SK-N-SH treated with all-trans-retinoic acid at 6 μM for 48 hours (cell line): Measurements from ENCODE around the gene RNF26.

Experiments
- ATAC-seq: fragments of 200-7000 bp; cut with Tn5 transposase; 3 replicates; pipeline ENCODE4 v1.9.1; 2020; ENCODE audit warnings: mild to moderate bottlenecking, moderate library complexity
- ARNTL ChIP-seq: fragments of 450-650 bp; formaldehyde crosslinking; IDR thresholded peaks from 2 replicates; pipeline ENCODE4 v1.5.0; 2020; ENCODE audit warnings: low read depth, mild to moderate bottlenecking, moderate library complexity, borderline replicate concordance
- BACH2 ChIP-seq: fragments of 250-450 bp; sonication (Bioruptor Pico); IDR thresholded peaks from 2 replicates; pipeline ENCODE4 v1.9.0; 2021; ENCODE audit warnings: mild to moderate bottlenecking, borderline replicate concordance
- CREB5 ChIP-seq: fragments of 250-450 bp; sonication (Bioruptor Pico); IDR thresholded peaks from 2 replicates; pipeline ENCODE4 v1.5.1; 2020; ENCODE audit warnings: low read depth, mild to moderate bottlenecking, moderate library complexity
- CSDC2 ChIP-seq: fragments of 250-450 bp; sonication (Bioruptor Pico); IDR thresholded peaks from 2 replicates; pipeline ENCODE4 v1.5.0; 2020; ENCODE audit warnings: mild to moderate bottlenecking, moderate library complexity
- ESRRG ChIP-seq: fragments of 250-450 bp; sonication (Bioruptor Pico); IDR thresholded peaks from 2 replicates; pipeline ENCODE4 v1.6.1; 2021; ENCODE audit warnings: mild to moderate bottlenecking
- ISL1 ChIP-seq: fragments of 250-450 bp; sonication (Bioruptor Pico); IDR thresholded peaks from 2 replicates; pipeline ENCODE4 v2.1.2; 2022; ENCODE audit warnings: mild to moderate bottlenecking, moderate library complexity
- OSR1 ChIP-seq: fragments of 250-450 bp; sonication (Bioruptor Pico); IDR thresholded peaks from 2 replicates; pipeline ENCODE4 v1.8.0; 2022; ENCODE audit warnings: moderate library complexity, mild to moderate bottlenecking, inconsistent platforms
- PATZ1 ChIP-seq: fragments of 250-450 bp; sonication (Bioruptor Pico); IDR thresholded peaks from 2 replicates; pipeline ENCODE4 v1.8.0; 2020; ENCODE audit warnings: mild to moderate bottlenecking, moderate library complexity, borderline replicate concordance
- POU6F1 ChIP-seq: fragments of 250-450 bp; sonication (Bioruptor Pico); IDR thresholded peaks from 2 replicates; pipeline ENCODE4 v1.8.0; 2021; ENCODE audit warnings: low read depth, mild to moderate bottlenecking, moderate library complexity, borderline replicate concordance
- PPARA ChIP-seq: fragments of 250-450 bp; sonication (Bioruptor Pico); IDR thresholded peaks from 2 replicates; pipeline ENCODE4 v1.5.0; 2020; ENCODE audit warnings: mild to moderate bottlenecking, borderline replicate concordance
- RARB ChIP-seq: fragments of 250-450 bp; sonication (Bioruptor Pico); IDR thresholded peaks from 2 replicates; pipeline ENCODE4 v1.8.0; 2021; ENCODE audit warnings: mild to moderate bottlenecking, moderate library complexity
- SNAI2 ChIP-seq: fragments of 250-450 bp; sonication (Bioruptor Pico); IDR thresholded peaks from 2 replicates; pipeline ENCODE4 v1.5.0; 2020; ENCODE audit warnings: mild to moderate bottlenecking, moderate library complexity
- TCF4 ChIP-seq: fragments of 250-450 bp; sonication (Bioruptor Pico); IDR thresholded peaks from 2 replicates; pipeline ENCODE4 v1.8.0; 2021; ENCODE audit warnings: mild to moderate bottlenecking, moderate library complexity, borderline replicate concordance
- TOX ChIP-seq: fragments of 250-450 bp; sonication (Bioruptor Pico); IDR thresholded peaks from 2 replicates; pipeline ENCODE4 v1.8.0; 2021; ENCODE audit warnings: mild to moderate bottlenecking, moderate library complexity, borderline replicate concordance
- TSHZ2 ChIP-seq: fragments of 250-450 bp; sonication (Bioruptor Pico); IDR thresholded peaks from 2 replicates; pipeline ENCODE4 v1.5.0; 2020; ENCODE audit warnings: mild to moderate bottlenecking, moderate library complexity
- ZFP3 ChIP-seq: fragments of 250-450 bp; sonication (Bioruptor Pico); IDR thresholded peaks from 2 replicates; pipeline ENCODE4 v1.5.0; 2020; ENCODE audit warnings: mild to moderate bottlenecking, moderate library complexity
- ZFP30 ChIP-seq: fragments of 450-650 bp; formaldehyde crosslinking; IDR thresholded peaks from 2 replicates; pipeline ENCODE4 v1.5.0; 2022; ENCODE audit warnings: mild to moderate bottlenecking, moderate library complexity
- ZNF565 ChIP-seq: fragments of 450-650 bp; formaldehyde crosslinking; conservative IDR thresholded peaks from 2 replicates; pipeline ENCODE4 v1.5.0; 2020; ENCODE audit warnings: low read depth, mild to moderate bottlenecking, moderate library complexity
- ZNF70 ChIP-seq: fragments of 450-650 bp; formaldehyde crosslinking; IDR thresholded peaks from 2 replicates; pipeline ENCODE4 v1.5.0; 2020; ENCODE audit warnings: mild to moderate bottlenecking, moderate library complexity
- ZNF8 ChIP-seq: fragments of 450-650 bp; formaldehyde crosslinking; IDR thresholded peaks from 2 replicates; pipeline ENCODE4 v1.5.0; 2020; ENCODE audit warnings: mild to moderate bottlenecking, moderate library complexity

The RNF26 gene

GRCh38 chr11:119310682-119311052 is 23.7 kb upstream of the RNF26 start:
- TF ChIP-seq ISL1 (CRISPR knock-in tag) (no peak), ZNF8 (CRISPR knock-in tag) (no peak), RARB (CRISPR knock-in tag) (no peak), ZFP30 (CRISPR knock-in tag) (no peak), TSHZ2 (CRISPR knock-in tag) (no peak), TCF4 (no peak), PATZ1 (CRISPR knock-in tag) (no peak), CSDC2 (CRISPR knock-in tag) (no peak), ZNF70 (no peak), OSR1 (CRISPR knock-in tag) (no peak), ESRRG (CRISPR knock-in tag) (no peak), CREB5 (CRISPR knock-in tag) (no peak), BACH2 (no peak), SNAI2 (no peak)

DNA sequence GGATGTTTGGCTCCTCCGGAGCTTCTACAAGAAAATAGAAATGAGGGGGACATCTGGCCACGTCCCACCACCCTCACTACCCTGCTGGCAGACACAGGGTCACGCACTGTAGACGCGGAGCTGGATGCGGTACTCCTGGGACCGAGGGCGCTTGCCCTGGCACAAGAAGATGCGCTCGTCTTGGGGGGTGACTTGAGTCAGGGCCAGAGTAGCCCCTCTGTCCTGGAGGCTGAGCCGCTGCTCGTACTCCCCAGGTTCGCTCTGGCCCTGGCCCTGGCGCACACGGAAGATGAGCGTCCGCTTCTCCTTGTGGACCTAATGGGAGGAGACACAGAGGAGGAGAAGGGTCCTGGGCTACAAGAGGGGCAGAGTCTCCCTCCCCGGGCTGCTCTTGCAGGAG is 19.6 kb upstream of the RNF26 start:
- TF ChIP-seq OSR1 (CRISPR knock-in tag) (no peak), ISL1 (CRISPR knock-in tag) (no peak), ZFP30 (CRISPR knock-in tag) (no peak), TSHZ2 (CRISPR knock-in tag) (no peak), ZNF565 (CRISPR knock-in tag) (no peak)
- no peak for ATAC-seq

More at GRCh38 chr11:119310682-119311052, 23.7 kb upstream of the RNF26 start:
- ATAC-seq: no peak

GRCh38 chr11:119315131-119316015 is 19.0 kb upstream of the RNF26 start:
- peak; percentile 38 for ATAC-seq
- TF ChIP-seq PPARA (CRISPR knock-in tag): no peak
- TF ChIP-seq ZFP30 (CRISPR knock-in tag): no peak
- no peak for TF ChIP-seq TOX (CRISPR knock-in tag)
- TF ChIP-seq CREB5 (CRISPR knock-in tag): no peak
- no peak for TF ChIP-seq ISL1 (CRISPR knock-in tag)
- no peak for TF ChIP-seq ZFP3 (CRISPR knock-in tag)
- no peak for TF ChIP-seq POU6F1 (CRISPR knock-in tag)
- TF ChIP-seq RARB (CRISPR knock-in tag): no peak
- TF ChIP-seq TCF4: no peak
- TF ChIP-seq ESRRG (CRISPR knock-in tag): no peak
- TF ChIP-seq OSR1 (CRISPR knock-in tag): no peak
- TF ChIP-seq CSDC2 (CRISPR knock-in tag): no peak
- no peak for TF ChIP-seq ARNTL (CRISPR knock-in tag)
- TF ChIP-seq ZNF8 (CRISPR knock-in tag): no peak
- no peak for TF ChIP-seq TSHZ2 (CRISPR knock-in tag)
- TF ChIP-seq SNAI2: no peak
- TF ChIP-seq ZNF565 (CRISPR knock-in tag): no peak
- TF ChIP-seq ZNF70: no peak
- TF ChIP-seq BACH2: no peak
